A549 treated with CpdA at 1 μM for 4 hours (cell line): ENCODE data around the gene MYL7. TPM values are rescaled to one million over a fixed set of nuclear protein-coding genes. Genes with fewer than 3 reads are reported as not detected.

Experiments
- total RNA-seq: library from RNA; stranded (reverse); fragments of 200-300 nt; extraction: Qiagen RNA extraction; gene quantifications from 5 replicates; pipeline ENCODE4 v1.2.3, GENCODE V29; 2022; ENCODE audit warnings: low read depth

The MYL7 gene
- total RNA-seq = not detected in 5 replicates

GRCh38 chr7:44141221-44141850, at the start of gene MYL7:
Gene MYL7, minus strand, starts transcription at chr7:44141332. Its CDS starts 27 bp downstream, at chr7:44141305.

GRCh38 chr7:44189286-44189992, 48.3 kb upstream of the MYL7 start, which contains the start of gene GCK:
Gene GCK, minus strand, starts transcription at chr7:44189439. Its CDS starts 486 bp downstream, at chr7:44188953.

GRCh38 chr7:44123190-44124003, 17.7 kb downstream of the MYL7 start, which contains the start of gene POLD2:
Gene POLD2, minus strand, starts transcription at chr7:44123548. Its CDS starts 1,495 bp downstream, at chr7:44122053.

GRCh38 chr7:44103923-44104859, 36.9 kb downstream of the MYL7 start, which contains the start of gene AEBP1:
Gene AEBP1, plus strand, starts transcription at chr7:44104345. Its CDS starts 321 bp downstream, at chr7:44104666.

Other genes with a start within 250 kb of the MYL7 start
- 25.8 to 29.6 TPM (median 28.3 TPM) in 5 replicates for gene URGCP, start 234.7 kb downstream of the MYL7 start, total RNA-seq
- 9.5 to 11.7 TPM (median 10.4 TPM) in 5 replicates for gene UBE2D4, start 214.9 kb downstream of the MYL7 start, total RNA-seq
- gene SPDYE1, start 143.4 kb downstream of the MYL7 start, total RNA-seq = not detected in 5 replicates
- gene DBNL, start 96.6 kb downstream of the MYL7 start, total RNA-seq = 61.7 to 70.9 TPM (median 66.3 TPM) in 5 replicates
- gene PGAM2, start 75.8 kb downstream of the MYL7 start, total RNA-seq = not detected in 5 replicates
- 5.7 to 9.1 TPM (median 8.1 TPM) in 5 replicates for gene POLM, start 58.8 kb downstream of the MYL7 start, total RNA-seq
- 0.05 TPM in 1 of 5 replicates, not detected in the others for gene AEBP1, start 37.0 kb downstream of the MYL7 start, total RNA-seq
- 137 to 168 TPM (median 158 TPM) in 5 replicates for gene POLD2, start 17.8 kb downstream of the MYL7 start, total RNA-seq
- 0.02 TPM in 1 of 5 replicates, not detected in the others for gene GCK, start 48.1 kb upstream of the MYL7 start, total RNA-seq
- 119 to 124 TPM (median 122 TPM) in 5 replicates for gene YKT6, start 59.6 kb upstream of the MYL7 start, total RNA-seq
- 0.11 to 0.57 TPM (median 0.15 TPM) in 5 replicates for gene CAMK2B, start 184.3 kb upstream of the MYL7 start, total RNA-seq